NCI-H146 treated with DMSO at 0.1 percent for 48 hours (cell line): Measurements from ENCODE around the gene ZNF718.
"Not testable (repeated sequence)": the region's sequence is repeated elsewhere in the genome, so short reads cannot be mapped to it uniquely, and the experiment has no call there.

ENCODE experiments used
- DNase-seq: peaks from one replicate; lab custom pipeline; 2025; ENCODE audit not compliant: unreplicated experiment; lab: John Stamatoyannopoulos, UW

ZNF718 gene

DNA sequence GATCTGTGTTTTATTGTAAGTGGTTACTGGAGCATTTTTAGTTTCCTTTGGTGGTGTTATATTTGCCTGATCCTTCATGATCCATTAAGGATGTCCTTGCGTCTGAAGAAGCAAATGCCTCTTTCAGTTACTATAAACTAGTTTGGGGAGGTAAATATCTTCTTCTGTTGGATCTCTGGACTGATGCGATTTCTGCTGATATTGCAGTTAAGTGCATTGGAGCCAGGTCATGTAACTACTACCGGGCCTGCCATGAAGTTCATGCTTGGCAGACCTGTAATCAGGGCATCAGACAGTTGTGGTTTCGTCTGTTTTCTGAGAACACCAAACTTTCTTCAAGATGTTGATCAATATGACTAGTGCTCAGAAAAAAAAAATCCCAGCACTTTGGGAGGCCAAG, 22.9 kb downstream of the ZNF718 start:
- DNase-seq, result no peak

DNA sequence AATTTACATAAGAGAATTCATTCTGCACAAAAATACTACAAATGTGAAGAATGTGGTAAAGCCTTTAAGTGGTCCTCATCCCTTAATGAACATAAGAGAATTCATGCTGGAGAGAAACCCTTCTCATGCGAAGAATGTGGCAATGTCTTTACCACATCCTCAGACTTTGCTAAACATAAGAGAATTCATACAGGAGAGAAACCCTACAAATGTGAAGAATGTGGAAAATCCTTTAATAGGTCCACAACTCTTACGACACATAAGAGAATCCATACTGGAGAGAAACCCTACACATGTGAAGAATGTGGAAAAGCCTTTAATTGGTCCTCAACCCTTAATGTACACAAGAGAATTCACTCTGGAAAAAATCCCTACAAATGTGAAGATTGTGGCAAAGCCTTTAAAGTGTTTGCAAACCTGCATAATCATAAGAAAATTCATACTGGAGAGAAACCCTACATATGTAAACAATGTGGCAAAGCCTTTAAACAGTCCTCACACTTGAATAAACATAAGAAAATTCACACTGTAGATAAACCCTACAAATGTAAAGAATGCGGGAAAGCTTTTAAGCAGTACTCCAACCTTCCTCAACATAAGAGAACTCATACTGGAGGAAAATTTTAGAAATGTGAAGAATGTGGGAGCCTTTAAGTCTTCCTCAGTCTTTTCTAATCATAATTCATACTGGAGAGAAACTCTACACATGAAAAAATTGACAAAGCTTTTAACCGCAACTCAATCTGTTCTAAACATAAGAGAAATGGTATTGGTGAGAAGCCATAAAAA, 37.4 kb downstream of the ZNF718 start:
- DNase-seq, result no peak

DNA sequence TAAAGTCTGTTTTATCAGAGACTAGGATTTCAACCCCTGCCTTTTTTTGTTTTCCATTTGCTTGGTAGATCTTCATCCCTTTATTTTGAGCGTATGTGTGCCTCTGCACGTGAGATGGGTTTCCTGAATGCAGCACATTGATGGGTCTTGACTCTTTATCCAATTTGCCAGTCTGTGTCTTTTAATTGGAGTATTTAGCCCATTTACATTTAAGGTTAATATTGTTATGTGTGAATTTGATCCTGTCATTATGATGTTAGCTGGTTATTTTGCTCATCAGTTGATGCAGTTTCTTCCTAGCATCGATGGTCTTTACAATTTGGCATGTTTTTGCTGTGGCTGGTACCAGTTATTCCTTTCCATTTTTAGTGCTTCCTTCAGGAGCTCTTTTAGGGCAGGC, 45.3 kb downstream of the ZNF718 start:
- not testable (repeated sequence) for DNase-seq

DNA sequence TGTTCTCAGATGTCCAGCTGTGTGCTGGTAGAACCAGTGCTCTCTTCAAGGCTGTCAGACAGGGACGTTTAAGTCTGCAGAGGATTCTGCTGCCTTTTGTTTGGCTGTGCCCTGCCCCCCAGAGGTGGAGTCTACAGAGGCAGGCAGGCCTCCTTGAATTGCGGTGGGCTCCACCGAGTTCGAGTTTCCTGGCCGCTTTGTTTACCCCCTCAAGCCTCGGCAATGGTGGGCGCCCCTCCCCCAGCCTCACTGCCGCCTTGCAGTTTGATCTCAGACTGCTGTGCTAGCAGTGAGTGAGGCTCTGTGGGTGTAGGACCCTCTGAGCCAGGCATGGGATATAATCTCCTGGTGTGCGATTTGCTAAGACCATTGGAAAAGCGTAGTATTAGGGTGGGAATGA, 47.0 kb downstream of the ZNF718 start:
- DNase-seq, result not testable (repeated sequence)

DNA sequence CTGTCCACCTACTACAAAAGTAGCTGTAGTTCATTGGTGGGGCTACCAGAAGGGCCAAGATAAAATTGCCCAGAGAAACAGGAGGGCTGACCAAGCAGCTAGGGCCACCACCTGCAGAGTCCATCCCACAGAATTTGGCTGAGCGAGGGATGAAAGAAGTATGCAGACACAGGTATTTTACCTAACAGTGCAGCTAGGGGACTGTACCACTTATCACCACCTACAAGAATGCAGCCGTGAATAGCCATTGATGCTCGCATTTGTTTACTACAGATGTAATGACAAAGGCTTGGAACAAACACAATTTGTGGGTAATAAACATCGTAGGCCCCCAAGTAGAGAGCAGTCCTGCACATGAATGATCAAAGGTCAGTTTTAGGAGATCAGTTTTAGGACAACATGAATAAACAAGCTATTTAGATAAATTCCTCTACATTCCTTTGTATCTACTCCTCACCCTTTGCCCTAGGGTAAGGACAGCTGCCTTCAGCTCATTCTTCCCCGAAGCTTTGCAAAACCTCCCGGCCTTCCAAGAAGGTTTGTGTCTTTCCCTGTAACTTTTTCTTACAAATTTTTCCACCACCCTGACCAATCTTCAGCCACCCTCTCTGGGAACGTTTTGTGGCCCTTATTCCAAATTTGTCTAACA, 49.5 kb downstream of the ZNF718 start:
- no peak for DNase-seq

DNA sequence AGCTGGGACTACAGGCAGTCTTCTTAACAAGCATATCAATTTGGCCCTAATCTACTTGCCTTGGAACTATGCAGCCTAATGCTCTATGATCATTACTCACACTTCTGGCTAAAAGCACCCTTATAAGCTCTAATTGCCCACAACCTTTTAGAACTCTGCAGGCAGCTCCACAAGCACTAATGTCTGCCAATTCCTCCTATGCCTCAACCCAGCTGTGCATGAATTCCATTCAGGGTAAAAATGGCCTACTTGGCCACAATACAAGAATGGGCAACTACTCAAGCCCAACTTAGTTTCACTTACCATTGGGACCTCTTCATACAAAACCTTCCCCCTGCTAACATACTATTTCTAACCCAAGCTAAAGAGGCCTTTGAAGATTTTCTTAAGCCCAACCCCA, 51.7 kb downstream of the ZNF718 start:
- no peak for DNase-seq

DNA sequence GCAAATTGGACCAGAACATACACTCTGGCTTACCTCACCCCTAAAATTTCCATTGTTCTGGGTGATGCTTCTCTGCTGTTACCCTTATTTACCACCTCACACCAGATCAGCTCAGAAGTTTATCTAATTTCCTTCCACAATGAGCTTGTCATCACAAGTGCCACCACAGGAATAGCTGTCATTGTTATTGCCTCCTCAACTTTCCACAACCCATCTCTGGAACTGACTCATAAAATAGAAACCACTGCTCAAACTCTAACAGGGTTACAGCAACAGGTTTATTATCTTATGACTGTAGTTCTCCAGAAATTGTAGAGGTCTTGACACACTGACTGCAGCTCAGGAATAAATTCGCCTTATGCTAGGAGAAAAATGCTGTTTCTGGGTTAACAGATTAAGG, 52.7 kb downstream of the ZNF718 start:
- no peak for DNase-seq

DNA sequence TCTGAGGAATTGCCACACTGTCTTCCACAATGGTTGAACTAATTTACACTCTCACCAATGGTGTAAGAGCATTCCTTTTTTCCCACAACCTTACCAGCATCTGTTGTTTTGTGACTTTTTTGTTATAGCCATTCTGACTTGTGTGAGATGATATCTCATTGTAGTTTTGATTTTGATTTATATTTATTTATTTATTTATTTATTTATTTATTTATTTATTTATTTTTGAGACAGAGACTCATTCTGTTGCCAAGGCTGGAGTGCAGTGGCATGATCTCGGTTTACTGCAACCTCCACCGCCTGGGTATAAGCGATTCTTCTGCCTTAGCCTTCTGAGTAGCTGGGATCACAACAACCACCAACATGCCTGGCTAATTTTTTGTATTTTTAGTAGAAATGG, 57.9 kb downstream of the ZNF718 start:
- DNase-seq, result not testable (repeated sequence)

DNA sequence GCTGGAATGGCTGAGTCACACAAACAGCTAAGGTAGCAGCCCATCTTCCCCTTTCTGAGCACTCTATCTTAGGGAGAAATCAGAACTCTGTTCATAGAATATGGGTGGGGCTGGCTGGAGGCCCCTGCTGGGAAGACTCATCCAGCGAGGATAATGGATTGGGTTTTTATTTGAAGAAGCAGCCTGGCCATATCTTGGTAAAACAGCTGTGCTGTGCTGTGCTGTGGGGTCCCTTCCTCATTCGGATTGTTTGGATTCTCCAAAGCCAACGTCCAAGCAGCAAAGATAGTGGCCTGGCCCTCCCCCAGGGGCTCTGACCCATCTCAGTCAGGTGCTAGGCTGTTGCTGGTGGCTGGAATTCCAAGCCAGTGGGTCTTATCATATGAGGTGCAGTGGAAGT, 63.8 kb downstream of the ZNF718 start:
- DNase-seq, result no peak

DNA sequence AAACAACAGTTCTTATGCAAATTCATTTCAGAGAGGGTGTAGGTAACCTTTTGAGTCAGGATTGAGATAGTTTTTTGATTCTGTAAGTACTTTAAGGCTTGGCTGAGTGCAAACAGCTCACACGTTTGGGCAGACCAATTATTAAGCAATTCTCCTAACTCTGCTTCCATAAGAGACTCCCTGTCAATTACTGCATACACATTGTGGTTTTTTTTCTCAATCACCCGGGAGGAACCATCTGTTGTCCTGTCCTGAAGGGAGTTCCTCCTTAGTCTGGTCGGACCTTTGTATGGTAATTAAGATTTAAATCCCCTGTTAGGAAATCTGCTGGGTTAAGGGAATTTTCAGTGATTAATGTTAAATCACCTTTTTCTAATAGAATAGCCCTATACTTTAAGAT, 70.9 kb downstream of the ZNF718 start:
- not testable (repeated sequence) for DNase-seq

DNA sequence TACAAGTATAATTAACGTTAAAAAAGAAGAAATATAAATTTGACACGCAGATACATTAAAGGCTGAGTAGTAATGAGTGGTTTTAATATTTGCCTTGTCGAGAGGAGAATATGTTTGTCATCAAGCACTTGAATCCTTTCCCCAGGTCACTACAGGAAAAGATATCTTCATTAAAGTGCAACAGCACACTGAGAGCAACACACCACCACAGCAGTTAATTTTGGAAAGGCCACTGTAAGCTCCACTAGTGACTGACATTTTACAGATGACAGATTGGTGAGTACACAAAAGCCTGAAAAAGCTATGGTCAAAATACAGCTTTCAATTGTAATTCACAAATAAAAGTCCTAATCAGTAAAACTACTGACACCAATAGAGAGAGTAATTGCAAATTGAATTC, 76.6 kb downstream of the ZNF718 start:
- DNase-seq, result no peak

DNA sequence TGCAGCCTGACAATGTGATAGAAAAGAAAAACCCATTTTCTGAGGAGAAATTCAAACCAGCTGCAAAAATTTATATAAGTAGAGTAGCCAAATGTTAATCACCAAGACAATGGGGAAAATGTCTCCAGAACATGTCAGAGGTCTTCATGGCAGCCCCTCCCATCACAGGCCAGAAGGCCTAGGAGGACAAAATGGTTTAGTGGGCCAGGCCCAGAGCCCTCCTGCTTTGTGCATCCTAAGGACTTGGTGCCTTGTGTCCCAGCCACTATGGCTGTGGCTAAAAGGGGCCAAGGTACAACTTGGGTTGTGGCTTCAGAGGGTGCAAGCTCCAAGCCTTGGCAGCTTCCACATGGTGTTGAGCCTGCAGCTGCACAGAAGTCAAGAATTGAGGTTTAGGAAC, 78.5 kb downstream of the ZNF718 start:
- not testable (repeated sequence) for DNase-seq

DNA sequence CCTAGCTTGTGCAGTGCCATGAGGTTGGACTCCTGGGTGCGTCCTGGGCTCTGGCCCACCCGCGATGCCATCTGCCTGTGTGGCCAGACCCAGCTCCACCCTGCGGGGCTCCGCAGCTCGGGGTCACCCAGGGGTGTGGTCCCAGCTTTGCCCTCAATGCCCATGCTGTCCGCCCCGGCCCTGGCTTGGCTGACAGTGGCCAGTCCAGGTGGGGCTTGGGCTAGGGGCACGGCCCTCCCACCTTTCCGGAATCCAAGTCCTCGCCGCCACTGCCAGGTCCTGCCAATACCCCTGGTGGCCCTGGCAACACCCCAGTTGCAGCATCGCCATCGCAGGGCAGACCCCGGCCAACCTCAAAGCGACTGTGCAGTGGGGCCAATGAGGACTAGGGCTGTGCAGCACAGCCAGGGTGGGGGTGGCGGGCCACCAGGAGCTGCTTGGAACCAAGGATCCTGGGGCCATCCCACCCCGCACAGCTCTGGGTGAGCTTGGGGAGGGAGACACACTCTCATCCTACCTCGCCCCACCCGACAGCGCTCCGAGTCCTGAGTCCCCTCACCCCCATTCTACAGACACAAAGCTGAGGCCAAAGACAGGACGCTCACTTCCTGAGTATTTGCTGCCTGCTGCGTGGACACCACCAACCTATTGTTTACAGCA, 80.9 kb downstream of the ZNF718 start:
- DNase-seq, result no peak

DNA sequence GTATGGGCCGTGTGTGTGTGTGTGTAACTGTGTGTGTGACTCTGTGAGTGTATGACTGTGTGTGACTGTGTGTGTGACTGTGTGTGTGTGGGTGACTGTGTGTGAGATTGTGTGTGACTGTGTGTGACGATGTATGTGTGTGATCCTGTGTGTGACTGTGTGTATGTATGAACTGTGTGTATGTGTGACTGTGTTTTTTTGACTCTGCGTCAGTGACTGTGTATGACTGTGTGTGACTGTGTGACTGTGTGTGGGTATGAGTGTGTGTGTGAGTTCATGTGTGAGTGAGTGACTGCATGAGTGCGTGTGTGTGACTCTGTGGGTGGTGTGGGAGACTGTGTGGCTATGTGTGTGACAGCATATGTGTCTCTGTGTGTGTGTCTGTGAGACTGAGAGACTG, 81.8 kb downstream of the ZNF718 start:
- no peak for DNase-seq

DNA sequence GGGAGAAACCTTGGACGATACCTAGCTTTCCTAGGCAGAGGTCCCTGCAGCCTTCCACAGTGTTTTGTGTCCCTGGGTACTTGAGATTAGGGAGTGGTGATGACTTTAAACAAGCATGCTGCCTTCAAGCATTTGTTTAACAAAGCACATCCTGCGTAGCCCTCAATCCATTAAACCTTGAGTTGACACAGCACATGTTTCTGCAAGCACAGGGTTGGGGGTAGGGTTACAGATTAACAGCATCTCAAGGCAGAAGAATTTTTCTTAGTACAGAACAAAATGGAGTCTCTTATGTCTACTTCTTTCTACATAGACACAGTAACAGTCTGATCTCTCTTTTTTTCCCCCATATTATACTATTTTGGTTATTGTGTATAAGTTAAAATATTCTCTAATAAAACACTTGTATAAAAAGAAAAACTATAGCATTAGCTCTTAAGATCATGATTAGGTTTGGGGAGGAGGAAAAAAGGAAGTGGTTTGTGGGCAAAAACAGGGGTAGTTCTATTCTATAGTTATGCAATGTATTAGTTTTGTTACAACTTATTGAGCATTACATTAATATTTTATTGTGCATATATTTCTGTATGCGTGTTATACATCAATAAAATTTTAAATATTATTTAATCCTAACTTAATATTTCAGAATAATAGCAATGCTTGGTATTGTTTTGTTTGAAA, 84.3 kb downstream of the ZNF718 start:
- DNase-seq, result not testable (repeated sequence)

DNA sequence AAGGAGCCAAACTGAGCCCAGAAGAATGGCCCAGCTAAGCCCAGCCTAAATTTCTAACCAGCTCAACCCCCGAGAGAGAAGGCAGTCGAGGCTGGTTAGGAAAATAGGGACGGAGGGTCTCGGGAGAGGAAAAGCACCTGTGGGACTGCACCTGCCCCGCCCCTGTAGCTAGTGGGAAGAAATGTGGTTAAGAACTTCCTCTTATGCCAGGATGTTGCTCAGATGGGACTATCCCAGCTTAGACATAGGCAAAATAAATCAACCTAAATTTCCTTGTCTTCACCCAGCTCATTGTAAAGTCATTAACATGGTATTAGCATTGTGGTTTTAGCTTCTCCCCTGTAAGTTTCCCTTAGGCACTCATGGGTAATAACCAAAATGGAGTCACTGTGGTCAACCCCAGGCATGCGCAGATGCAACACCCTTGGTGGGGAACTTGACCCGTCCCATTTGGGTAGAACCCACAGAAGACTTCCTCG, 86.8 kb downstream of the ZNF718 start:
- no peak for DNase-seq

DNA sequence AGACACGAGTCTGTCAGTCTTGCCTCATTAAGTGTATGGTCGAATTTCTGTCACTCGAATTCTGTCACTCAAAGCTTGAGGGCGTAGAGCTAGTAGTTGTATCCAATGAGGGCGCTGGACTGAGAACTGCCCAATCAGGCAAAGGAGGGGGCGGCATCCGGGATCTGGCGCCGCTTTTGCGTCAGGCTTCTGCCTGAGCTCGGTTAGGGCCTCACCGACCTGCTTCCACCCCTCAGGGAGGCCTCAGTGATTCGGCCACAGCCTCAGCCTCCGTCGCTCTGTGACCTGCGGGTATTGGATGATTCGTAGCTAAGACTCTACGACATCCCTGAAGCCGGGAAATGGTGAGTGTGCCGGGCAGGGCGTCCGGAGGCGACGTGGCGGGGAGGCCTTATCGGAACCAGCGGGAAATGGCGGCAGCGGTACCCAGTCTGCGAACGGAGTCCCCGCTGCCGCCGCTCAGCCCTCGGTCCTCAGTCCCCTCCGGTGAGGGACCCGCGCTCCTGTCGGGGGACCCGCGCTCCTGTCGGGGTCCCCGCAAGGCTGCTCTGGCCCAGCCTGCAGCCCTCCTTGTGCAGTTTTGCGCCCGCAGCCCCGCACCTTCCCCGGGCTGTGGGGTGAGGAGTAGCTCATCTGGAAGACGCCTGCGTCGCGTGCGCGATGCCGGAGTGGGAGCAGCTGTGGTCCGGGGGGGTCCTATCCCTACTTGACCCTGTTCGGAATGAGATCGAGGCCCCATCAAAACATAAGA, 88.3 kb downstream of the ZNF718 start:
- DNase-seq, result no peak

DNA sequence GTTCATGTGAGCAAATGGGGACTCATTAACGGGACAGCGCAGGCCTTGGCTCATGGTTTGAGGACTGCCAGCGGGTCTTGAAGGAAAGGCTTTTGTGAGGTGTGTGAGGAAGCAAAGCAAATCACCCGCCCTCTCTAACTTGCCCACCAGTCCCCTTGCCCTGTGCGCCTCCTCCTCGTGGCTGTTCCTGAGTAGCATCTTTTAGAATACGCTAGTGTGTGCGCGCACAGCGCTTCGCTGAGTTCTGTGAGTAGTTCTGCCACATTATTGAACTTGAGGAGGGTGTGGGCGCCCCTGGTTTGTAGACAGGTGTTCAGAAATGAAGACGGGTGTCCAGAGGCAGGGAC, 88.9 kb downstream of the ZNF718 start:
- DNase-seq, result not testable (repeated sequence)
